ENCODE data around the gene ADRA1B.
"Not testable (repeated sequence)": the region's sequence is repeated elsewhere in the genome, so short reads cannot be mapped to it uniquely, and the experiment has no call there.

Gene ADRA1B

DNA sequence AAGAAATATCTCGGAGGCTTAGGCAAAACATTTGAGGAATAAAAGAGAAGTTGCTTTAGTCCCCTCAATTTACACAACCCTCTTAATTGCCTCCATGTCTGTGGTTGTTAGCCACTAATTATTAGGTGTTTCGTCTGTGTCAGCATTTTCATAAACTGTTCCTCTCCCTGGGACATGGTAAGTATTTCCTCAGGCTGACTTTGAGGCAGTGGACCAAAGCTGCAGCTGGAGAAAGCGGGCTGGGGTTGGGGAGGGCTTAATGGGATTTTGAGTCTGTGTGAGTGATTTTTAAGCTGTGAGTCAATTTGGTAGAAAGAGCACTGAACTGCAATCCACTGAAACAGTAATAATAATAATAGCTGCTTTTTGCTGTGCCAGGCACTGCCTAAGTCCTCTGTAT lies 79.6 kb downstream of the ADRA1B start:
- Histone ChIP-seq H3K27me3 (ENCODE audit: control insufficient read depth, insufficient read depth, low read length) (no peaks in the 10 kb centered on the region), H3K4me3 (ENCODE audit: low read depth, low read length) (no peak overlapping the region), H3K27ac (ENCODE audit: low read depth, low read length) (no peak overlapping the region), H3K36me3 (ENCODE audit: control insufficient read depth, insufficient read depth, low read length) (no peaks in the 10 kb centered on the region), H3K9me3 (ENCODE audit: control insufficient read depth, insufficient read depth, low read length) (no peaks in the 10 kb centered on the region), H3K9ac (ENCODE audit: low read depth, low read length) (no peak overlapping the region), H3K4me1 (ENCODE audit: control insufficient read depth, insufficient read depth, low read length) (no peaks in the 10 kb centered on the region)

DNA sequence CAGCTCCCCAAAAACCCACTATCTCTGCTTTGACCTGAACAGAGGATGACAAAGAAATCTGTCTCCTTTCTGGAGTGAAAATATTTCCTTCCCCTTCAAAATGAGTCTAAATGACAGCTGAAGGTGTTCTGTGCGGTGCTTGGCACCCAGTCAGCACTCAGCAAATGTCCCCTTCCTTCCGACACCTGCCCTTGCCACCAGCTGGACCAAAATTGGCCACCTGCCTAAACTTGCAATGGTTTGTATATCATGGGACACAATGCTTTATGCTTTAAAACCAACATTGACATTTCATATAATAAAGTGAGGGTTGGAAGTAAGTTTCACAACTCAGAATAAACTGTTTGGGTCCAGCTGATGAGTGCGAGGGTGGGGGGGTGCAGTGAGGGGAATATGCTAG lies 85.2 kb downstream of the ADRA1B start:
- H3K27me3 ChIP-seq (ENCODE audit: control insufficient read depth, insufficient read depth, low read length): no peaks in the 10 kb centered on the region
- H3K36me3 ChIP-seq (ENCODE audit: control insufficient read depth, insufficient read depth, low read length): no peaks in the 10 kb centered on the region
- H3K4me3 ChIP-seq (ENCODE audit: low read depth, low read length): no peak overlapping the region
- no peaks in the 10 kb centered on the region for H3K4me1 ChIP-seq (ENCODE audit: control insufficient read depth, insufficient read depth, low read length)
- no peaks in the 10 kb centered on the region for H3K9me3 ChIP-seq (ENCODE audit: control insufficient read depth, insufficient read depth, low read length)
- no peak overlapping the region for H3K9ac ChIP-seq (ENCODE audit: low read depth, low read length)
- no peak overlapping the region for H3K27ac ChIP-seq (ENCODE audit: low read depth, low read length)

DNA sequence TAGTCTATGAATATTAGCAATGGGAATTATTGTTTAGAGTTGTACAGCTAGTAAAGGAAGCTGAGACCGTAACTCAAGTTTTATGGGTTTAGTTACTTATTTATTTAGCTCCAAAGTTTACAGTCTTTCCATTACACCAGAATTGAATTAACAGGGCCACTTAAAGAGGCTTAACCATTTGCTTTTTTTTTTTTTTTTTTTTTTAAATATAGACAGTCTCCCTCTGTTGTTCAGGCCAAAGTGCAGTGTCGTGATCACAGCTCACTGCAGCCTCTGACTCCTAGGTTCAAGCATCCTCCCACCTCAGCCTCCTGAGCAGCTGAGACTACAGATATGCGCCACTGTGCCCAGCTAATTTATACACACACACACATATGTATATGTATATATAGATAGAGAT lies 91.2 kb downstream of the ADRA1B start:
- H3K9ac ChIP-seq (ENCODE audit: low read depth, low read length): no peak overlapping the region
- peaks cover 22% of the 10 kb centered on the region for H3K36me3 ChIP-seq (ENCODE audit: control insufficient read depth, insufficient read depth, low read length)
- H3K4me3 ChIP-seq (ENCODE audit: low read depth, low read length): no peak overlapping the region
- H3K27me3 ChIP-seq (ENCODE audit: control insufficient read depth, insufficient read depth, low read length): no peaks in the 10 kb centered on the region
- H3K9me3 ChIP-seq (ENCODE audit: control insufficient read depth, insufficient read depth, low read length): no peaks in the 10 kb centered on the region
- H3K4me1 ChIP-seq (ENCODE audit: control insufficient read depth, insufficient read depth, low read length): no peaks in the 10 kb centered on the region; the same call in 1 of the 2 replicates
- no peak overlapping the region for H3K27ac ChIP-seq (ENCODE audit: low read depth, low read length)

DNA sequence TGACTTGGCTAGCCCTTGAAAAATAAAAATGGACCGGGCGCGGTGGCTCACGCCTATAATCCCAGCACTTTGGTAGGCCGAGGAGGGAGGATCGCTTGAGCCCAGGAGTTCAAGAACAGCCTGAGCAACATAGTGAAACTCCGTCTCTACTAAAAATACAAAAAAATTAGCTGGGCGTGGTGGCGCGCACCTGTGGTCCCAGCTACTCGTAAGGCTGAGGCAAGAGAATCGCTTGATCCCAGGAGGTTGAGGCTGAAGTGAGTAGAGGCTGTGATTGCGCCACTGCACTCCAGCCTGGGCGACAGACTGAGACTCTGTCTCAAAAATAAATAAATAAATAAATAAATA lies 92.2 kb downstream of the ADRA1B start:
- not testable (repeated sequence) for H3K9me3 ChIP-seq (ENCODE audit: control insufficient read depth, insufficient read depth, low read length); H3K4me3 ChIP-seq (ENCODE audit: low read depth, low read length); H3K9ac ChIP-seq (ENCODE audit: low read depth, low read length); H3K27ac ChIP-seq (ENCODE audit: low read depth, low read length); H3K27me3 ChIP-seq (ENCODE audit: control insufficient read depth, insufficient read depth, low read length); H3K4me1 ChIP-seq (ENCODE audit: control insufficient read depth, insufficient read depth, low read length)
- H3K36me3 ChIP-seq (ENCODE audit: control insufficient read depth, insufficient read depth, low read length): peaks cover 30% of the 10 kb centered on the region

DNA sequence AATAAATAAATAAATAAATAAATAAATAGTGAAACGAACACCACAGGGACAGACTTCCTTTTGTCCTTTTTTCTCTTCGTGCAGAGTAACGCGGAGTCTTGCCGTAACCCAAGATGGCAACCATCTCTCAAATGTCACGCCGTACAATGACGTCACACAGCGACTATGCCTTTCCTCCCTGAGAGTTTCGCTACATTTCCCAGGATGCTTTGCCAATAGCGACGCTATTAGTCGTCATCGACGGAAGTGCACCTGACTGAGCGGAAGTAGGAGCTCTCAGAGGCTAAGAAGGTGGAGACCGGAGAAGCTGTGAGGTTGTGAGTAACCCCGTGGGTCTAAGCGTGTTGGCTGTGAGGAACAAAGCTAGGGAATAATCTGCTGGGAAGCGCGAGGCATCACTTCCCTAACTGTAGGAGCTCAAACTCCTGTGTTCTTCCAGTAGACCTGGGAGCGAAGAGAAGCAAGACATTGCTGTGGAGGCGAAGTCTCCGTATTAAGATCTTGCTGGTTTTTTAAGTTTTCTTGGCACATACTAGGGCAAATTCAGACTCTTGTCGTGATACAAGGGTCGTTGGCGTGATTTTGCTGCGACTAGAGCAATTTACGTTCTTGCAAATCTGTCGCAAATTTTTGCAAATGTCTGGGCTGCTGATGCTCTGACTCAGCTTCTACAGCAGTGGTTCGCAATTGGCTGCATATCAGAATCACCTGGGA lies 92.8 kb downstream of the ADRA1B start, which contains the start of gene TTC1:
Gene TTC1 (plus strand): TSS at position 263 of the 714 bp plus-strand sequence. CDS start 1,390 bp downstream, outside the sequence.
- Histone ChIP-seq H3K9ac (ENCODE audit: low read depth, low read length) (peak within 1 kb of the TSS; percentile 96), H3K4me3 (ENCODE audit: low read depth, low read length) (peak within 1 kb of the TSS; percentile 99), H3K9me3 (ENCODE audit: control insufficient read depth, insufficient read depth, low read length) (no peaks in the 10 kb centered on the region), H3K27ac (ENCODE audit: low read depth, low read length) (peak within 1 kb of the TSS; percentile 87), H3K27me3 (ENCODE audit: control insufficient read depth, insufficient read depth, low read length) (no peaks in the 10 kb centered on the region), H3K36me3 (ENCODE audit: control insufficient read depth, insufficient read depth, low read length) (peaks cover 36% of the 10 kb centered on the region), H3K4me1 (ENCODE audit: control insufficient read depth, insufficient read depth, low read length) (no peaks in the 10 kb centered on the region; the same call in 1 of the 2 replicates)

DNA sequence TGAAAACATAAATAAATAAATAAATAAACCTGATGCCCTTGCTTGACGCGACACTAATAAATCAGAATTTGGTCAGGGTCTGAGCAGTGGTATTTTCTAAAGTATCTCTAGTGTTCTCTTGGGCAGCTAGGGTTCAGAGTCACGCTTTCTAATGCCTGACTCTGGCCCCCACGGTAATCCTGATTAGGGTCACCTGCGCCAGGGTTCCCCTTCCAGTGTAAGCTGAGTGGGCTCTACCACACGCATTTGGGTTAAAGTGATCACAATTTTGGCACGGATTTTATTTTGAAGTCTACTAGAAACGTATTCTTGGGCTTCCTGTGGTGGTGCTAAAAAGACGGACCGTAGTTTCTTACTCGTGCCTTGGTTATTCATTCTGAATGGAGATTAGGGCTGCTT lies 93.3 kb downstream of the ADRA1B start:
- Histone ChIP-seq H3K27me3 (ENCODE audit: control insufficient read depth, insufficient read depth, low read length) (no peaks in the 10 kb centered on the region), H3K9ac (ENCODE audit: low read depth, low read length) (peak overlapping the region; percentile 96), H3K36me3 (ENCODE audit: control insufficient read depth, insufficient read depth, low read length) (peaks cover 39% of the 10 kb centered on the region), H3K9me3 (ENCODE audit: control insufficient read depth, insufficient read depth, low read length) (no peaks in the 10 kb centered on the region), H3K4me1 (ENCODE audit: control insufficient read depth, insufficient read depth, low read length) (no peaks in the 10 kb centered on the region; the same call in 1 of the 2 replicates), H3K4me3 (ENCODE audit: low read depth, low read length) (peak overlapping the region; percentile 99), H3K27ac (ENCODE audit: low read depth, low read length) (peak overlapping the region; percentile 87)

DNA sequence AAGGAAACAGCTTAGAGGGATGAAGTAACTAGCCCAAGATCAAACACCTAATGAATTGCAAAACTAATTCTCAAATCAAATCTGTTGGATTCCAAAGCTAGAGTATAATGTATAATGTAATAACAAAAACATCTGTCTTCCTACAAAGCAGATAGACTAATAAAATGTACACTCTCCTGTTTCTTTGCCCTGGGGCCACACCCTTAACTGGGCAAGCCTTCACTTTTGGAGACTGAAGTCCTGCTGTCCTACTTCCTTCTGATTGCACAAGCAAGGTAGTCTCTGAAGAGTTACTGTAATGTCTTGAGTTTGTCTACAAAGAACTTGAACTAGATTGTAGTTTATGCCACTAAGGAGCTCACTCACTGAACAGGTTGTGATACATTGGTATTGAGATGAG lies 95.2 kb downstream of the ADRA1B start:
- no peak overlapping the region for H3K4me3 ChIP-seq (ENCODE audit: low read depth, low read length)
- H3K4me1 ChIP-seq (ENCODE audit: control insufficient read depth, insufficient read depth, low read length): no peaks in the 10 kb centered on the region; the same call in 1 of the 2 replicates
- no peaks in the 10 kb centered on the region for H3K9me3 ChIP-seq (ENCODE audit: control insufficient read depth, insufficient read depth, low read length)
- no peak overlapping the region for H3K9ac ChIP-seq (ENCODE audit: low read depth, low read length)
- no peaks in the 10 kb centered on the region for H3K27me3 ChIP-seq (ENCODE audit: control insufficient read depth, insufficient read depth, low read length)
- H3K36me3 ChIP-seq (ENCODE audit: control insufficient read depth, insufficient read depth, low read length): peaks cover 55% of the 10 kb centered on the region
- no peak overlapping the region for H3K27ac ChIP-seq (ENCODE audit: low read depth, low read length)

DNA sequence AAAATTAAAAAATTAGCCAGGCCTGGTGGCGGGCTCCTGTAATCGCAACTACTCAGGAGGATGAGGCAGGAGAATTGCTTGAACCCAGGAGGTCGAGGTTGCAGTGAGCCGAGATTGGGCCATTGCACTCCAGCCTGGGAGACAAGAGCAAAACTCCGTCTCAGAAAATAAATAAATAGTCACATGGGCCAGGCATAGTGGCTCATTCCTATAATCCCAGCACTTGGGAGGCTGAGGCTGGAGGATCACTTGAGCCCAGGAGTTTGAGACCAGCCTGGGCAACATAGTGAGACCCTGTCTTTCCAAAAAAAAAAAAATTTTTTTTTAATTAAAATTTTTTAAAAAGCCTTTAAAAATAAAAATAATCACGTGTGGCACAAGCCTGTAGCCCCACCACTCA lies 97.9 kb downstream of the ADRA1B start:
- peaks cover 70% of the 10 kb centered on the region for H3K36me3 ChIP-seq (ENCODE audit: control insufficient read depth, insufficient read depth, low read length)
- H3K27ac ChIP-seq (ENCODE audit: low read depth, low read length); H3K9me3 ChIP-seq (ENCODE audit: control insufficient read depth, insufficient read depth, low read length); H3K27me3 ChIP-seq (ENCODE audit: control insufficient read depth, insufficient read depth, low read length); H3K9ac ChIP-seq (ENCODE audit: low read depth, low read length); H3K4me1 ChIP-seq (ENCODE audit: control insufficient read depth, insufficient read depth, low read length); H3K4me3 ChIP-seq (ENCODE audit: low read depth, low read length): not testable (repeated sequence)

DNA sequence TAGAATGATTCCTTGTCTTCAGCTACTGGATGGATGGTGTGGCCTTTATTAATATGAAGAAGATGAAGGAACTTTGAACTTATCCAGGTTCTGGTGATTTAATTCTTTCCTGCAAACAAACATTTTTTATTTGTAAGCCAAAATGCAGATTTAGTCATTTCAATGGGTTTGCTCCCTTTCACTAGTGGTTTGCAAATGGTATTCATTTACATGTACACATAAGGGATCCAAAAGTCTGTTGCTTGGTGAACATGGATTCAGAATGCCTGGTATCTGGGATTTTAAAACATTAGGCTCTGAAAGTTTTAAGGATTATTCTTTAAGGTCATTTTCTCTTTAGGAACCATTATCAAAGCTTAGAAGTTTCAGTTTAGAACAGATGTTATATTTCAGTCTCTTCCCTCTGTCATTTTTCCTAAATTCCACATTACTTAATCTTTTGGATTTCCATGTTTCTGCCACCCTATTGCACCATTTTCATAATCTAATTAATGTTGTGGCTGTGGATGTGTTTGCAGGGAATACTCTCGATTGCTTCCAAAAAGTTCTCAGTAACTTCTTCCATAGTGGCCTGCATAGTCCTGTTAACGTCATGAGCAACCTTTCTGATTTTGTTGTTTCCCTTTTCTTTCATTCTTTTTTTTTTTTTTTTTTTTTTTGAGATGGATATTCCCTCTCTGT lies 102.8 kb downstream of the ADRA1B start:
- H3K9me3 ChIP-seq (ENCODE audit: control insufficient read depth, insufficient read depth, low read length): no peaks in the 10 kb centered on the region
- no peak overlapping the region for H3K4me3 ChIP-seq (ENCODE audit: low read depth, low read length)
- no peak overlapping the region for H3K9ac ChIP-seq (ENCODE audit: low read depth, low read length)
- H3K36me3 ChIP-seq (ENCODE audit: control insufficient read depth, insufficient read depth, low read length): peaks cover 63% of the 10 kb centered on the region
- no peak overlapping the region for H3K27ac ChIP-seq (ENCODE audit: low read depth, low read length)
- no peaks in the 10 kb centered on the region for H3K27me3 ChIP-seq (ENCODE audit: control insufficient read depth, insufficient read depth, low read length)
- H3K4me1 ChIP-seq (ENCODE audit: control insufficient read depth, insufficient read depth, low read length): no peaks in the 10 kb centered on the region

DNA sequence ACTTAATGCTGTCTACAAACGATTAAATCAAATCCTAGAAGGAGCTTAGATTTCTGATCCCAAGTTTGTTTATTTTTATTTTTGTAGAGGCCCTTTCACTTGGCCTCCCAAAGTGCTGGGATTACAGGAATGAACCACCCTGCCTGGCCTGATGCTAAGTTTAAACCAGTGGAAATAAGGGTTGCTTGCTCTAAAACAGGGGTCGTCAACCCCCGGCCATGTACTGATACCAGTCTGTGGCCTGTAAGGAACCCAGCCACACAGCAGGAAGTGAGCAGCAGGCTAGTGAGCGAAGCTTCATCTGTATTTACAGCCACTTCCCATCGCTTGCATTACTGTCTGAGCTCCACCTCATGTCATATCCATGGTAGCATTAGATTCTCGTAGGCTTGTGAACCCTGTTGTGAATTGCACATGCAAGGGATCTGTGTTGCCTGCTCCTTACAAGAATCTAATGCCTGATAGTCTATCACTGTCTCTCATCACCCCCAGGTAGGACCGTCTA lies 104.0 kb downstream of the ADRA1B start:
- Histone ChIP-seq H3K4me1 (ENCODE audit: control insufficient read depth, insufficient read depth, low read length) (no peaks in the 10 kb centered on the region), H3K27ac (ENCODE audit: low read depth, low read length) (no peak overlapping the region), H3K4me3 (ENCODE audit: low read depth, low read length) (no peak overlapping the region), H3K27me3 (ENCODE audit: control insufficient read depth, insufficient read depth, low read length) (no peaks in the 10 kb centered on the region), H3K36me3 (ENCODE audit: control insufficient read depth, insufficient read depth, low read length) (peaks cover 58% of the 10 kb centered on the region), H3K9me3 (ENCODE audit: control insufficient read depth, insufficient read depth, low read length) (no peaks in the 10 kb centered on the region), H3K9ac (ENCODE audit: low read depth, low read length) (no peak overlapping the region)

DNA sequence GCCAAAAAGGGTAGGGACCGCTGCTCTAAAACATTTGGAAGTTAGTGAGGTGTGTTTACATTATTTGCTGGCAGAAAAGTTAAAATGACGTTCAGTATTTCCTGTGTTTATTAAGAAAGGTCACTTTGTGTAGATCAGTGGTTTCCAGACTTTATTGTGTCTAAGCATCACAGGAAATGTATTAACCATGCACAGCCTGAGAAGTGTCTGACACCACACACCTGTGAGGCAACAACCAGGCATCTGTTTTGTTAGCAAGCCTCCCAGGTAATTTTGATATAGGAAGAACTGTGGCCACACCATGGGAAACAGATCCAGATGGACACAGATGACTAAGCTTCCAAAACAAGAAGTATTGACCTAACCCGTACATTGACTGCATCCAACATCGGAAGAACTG lies 104.7 kb downstream of the ADRA1B start:
- H3K4me3 ChIP-seq (ENCODE audit: low read depth, low read length): no peak overlapping the region
- no peak overlapping the region for H3K27ac ChIP-seq (ENCODE audit: low read depth, low read length)
- H3K9me3 ChIP-seq (ENCODE audit: control insufficient read depth, insufficient read depth, low read length): no peaks in the 10 kb centered on the region
- H3K27me3 ChIP-seq (ENCODE audit: control insufficient read depth, insufficient read depth, low read length): no peaks in the 10 kb centered on the region
- H3K4me1 ChIP-seq (ENCODE audit: control insufficient read depth, insufficient read depth, low read length): no peaks in the 10 kb centered on the region
- peaks cover 59% of the 10 kb centered on the region for H3K36me3 ChIP-seq (ENCODE audit: control insufficient read depth, insufficient read depth, low read length)
- no peak overlapping the region for H3K9ac ChIP-seq (ENCODE audit: low read depth, low read length)

Measured in HUES48 (cell line).